Fibroblast of pulmonary artery (primary cell): ENCODE data around the gene CUL4A.

Source experiments
- DNase-seq: peaks from one replicate; pipeline ENCODE4 v3.0.0-alpha.2; 2010; ENCODE audit warnings: low read depth
- H3K4me3 ChIP-seq: replicated peaks from 2 replicates; pipeline ENCODE4 v1.5.1; 2011; ENCODE audit warnings: low read depth, mild to moderate bottlenecking, control low read depth, low read length, moderate library complexity
- CTCF ChIP-seq: IDR thresholded peaks from 2 replicates; pipeline ENCODE4 v1.5.1; 2011; ENCODE audit warnings: mild to moderate bottlenecking, control low read depth, low read length, inconsistent platforms; ENCODE audit errors: missing control alignments

The CUL4A gene

GRCh38 chr13:113196970-113197737 is 12.3 kb upstream of the CUL4A start:
- TF ChIP-seq CTCF: no peak

GRCh38 chr13:113201815-113202214 is 7.6 kb upstream of the CUL4A start:
- TF ChIP-seq CTCF: no peak
- H3K4me3 ChIP-seq: no peak overlapping the region
- DNase-seq: no peak

More at GRCh38 chr13:113196970-113197737, 12.3 kb upstream of the CUL4A start:
- no peak overlapping the region for H3K4me3 ChIP-seq
- DNase-seq: no peak

- TF ChIP-seq CTCF: no peak
- no peak overlapping the region for H3K4me3 ChIP-seq
- no peak for DNase-seq
Observed at GRCh38 chr13:113202912-113203311, 6.5 kb upstream of the CUL4A start.

GRCh38 chr13:113203507-113204377 is 5.7 kb upstream of the CUL4A start:
- no peak overlapping the region for H3K4me3 ChIP-seq
- no peak for TF ChIP-seq CTCF
- no peak for DNase-seq

GRCh38 chr13:113204378-113204734 is 5.1 kb upstream of the CUL4A start:
- no peak for TF ChIP-seq CTCF
- no peak for DNase-seq
- H3K4me3 ChIP-seq: no peak overlapping the region

- no peak overlapping the region for H3K4me3 ChIP-seq
- TF ChIP-seq CTCF: no peak
- DNase-seq: peak; percentile 53
Observed at GRCh38 chr13:113205428-113205931, 3.9 kb upstream of the CUL4A start.
